ENCODE data around the gene IKZF1. TPM values are rescaled to one million over a fixed set of nuclear protein-coding genes. Genes with fewer than 3 reads are reported as not detected.

IKZF1 gene
- total RNA-seq, 1 experiment from 2014 or later, result not detected

- DNase-seq (ENCODE audit: low read depth), result no peak
These were observed 20.8 kb upstream of the IKZF1 start for GRCh38 chr7:50283731-50284130.

GRCh38 chr7:50284296-50284695 is 20.2 kb upstream of the IKZF1 start:
- DNase-seq (ENCODE audit: low read depth), result no peak

DNA sequence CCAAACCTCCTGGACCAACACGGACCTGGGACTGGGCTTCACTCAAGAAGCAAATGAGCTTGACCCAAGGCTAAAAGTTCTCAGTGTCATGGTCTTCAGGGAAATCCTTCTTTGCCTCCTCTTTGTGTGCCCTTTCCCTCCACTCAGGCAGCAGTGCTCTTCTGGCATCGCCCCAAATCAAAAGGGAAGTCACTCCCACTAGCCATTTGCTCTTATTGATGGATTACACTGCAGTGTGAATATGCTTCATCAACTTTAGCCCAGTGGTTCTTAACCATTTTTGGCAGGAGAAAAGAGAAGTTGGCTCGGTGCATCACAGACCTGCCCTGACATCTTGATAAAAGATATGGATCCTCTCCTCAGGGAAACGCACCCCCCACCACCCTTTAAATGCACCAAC is 19.2 kb upstream of the IKZF1 start:
- no peak for DNase-seq (ENCODE audit: low read depth)

- DNase-seq (ENCODE audit: low read depth), result no peak
These were observed 17.4 kb upstream of the IKZF1 start for GRCh38 chr7:50287129-50287528.

GRCh38 chr7:50292165-50292757 is 12.3 kb upstream of the IKZF1 start:
- DNase-seq (ENCODE audit: low read depth), result no peak

DNA sequence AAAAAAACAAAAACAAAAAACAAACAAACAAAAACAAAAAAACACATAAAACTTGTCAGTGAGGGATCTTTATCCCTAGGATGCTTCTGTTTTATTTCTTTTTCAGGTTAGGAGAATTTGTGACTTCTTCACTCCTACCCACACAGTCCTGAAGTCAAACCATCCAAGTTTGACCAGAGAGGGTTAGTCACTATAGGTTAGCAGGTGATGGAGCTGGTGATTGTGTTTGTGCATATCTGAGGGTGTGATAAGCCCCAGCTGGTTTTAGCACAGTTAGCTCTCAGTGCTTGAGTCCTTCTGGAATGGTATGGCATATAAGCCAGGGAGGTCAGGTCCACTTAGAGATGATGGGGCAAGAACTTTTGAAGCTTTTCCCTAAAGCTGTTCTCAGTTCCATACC is 11.8 kb upstream of the IKZF1 start:
- DNase-seq (ENCODE audit: low read depth), result no peak

DNA sequence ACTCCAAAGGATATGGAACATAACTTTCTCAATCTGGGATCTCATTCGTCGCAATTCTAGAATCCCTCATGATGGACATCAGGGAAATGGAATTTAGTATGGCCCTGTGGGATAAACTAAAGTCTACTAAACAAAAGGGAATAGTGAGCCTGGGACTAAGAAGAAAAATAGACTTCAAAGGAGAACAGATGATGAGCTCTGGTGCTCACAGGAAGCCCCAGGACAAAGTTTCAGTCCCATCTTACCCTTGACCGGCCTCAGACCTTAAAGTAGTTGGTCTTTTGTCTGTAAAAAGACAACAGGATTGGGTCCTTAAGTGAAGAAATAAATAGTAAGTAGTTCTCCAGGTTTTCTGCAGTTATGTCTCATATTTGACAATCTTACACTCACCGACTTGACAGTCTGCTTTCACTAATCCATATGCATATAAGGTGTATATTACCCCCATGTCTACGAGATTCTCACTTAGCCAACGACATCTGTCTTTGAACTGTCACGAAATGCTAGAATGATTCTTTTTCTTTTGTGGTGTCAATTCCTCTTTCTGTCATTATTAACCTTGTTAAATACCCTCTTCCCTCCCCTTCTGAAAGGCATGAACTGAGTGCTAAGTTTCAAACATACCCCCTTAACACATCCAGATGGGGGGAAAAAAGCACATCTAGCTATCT is 10.9 kb upstream of the IKZF1 start:
- no peak for DNase-seq (ENCODE audit: low read depth)

GRCh38 chr7:50295133-50295532 is 9.4 kb upstream of the IKZF1 start:
- DNase-seq (ENCODE audit: low read depth), result no peak

- no peak for DNase-seq (ENCODE audit: low read depth)
These were observed 7.7 kb upstream of the IKZF1 start for GRCh38 chr7:50296799-50297198.

DNA sequence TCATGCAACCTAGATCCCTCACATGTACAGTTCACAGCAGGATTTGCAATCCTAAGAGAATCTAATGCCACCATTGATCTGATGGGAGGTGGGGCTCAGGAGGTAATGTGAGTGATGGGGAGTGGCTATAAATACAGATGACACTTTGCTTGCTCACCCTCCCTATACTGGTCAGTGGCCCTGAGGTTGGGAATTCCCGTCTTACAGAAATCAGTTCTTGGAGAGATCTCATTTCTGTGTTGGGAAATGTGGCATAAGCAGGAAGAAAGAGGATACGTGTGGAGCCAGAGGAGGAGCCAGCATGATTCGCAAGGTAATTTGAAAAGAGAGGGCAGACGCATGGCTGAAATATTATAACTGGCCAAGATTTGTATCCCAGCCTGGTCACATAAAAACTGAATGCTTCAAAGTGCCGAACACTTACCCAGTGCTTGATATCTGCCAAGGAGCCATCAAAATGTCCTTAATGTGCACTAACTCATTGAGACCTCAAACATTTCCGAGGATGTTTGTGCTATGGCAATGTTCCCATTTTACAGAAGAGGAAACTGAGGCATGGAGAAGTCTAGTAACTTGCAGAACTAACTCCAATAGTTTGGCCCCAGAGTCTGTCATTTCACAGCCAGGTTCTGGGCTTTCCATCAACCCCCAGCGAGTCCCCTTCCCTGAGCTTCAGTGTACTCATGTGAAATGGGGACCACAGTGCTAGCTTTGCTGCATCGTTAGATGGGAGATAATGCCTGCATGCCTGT is 5.5 kb upstream of the IKZF1 start:
- DNase-seq (ENCODE audit: low read depth), result no peak

DNA sequence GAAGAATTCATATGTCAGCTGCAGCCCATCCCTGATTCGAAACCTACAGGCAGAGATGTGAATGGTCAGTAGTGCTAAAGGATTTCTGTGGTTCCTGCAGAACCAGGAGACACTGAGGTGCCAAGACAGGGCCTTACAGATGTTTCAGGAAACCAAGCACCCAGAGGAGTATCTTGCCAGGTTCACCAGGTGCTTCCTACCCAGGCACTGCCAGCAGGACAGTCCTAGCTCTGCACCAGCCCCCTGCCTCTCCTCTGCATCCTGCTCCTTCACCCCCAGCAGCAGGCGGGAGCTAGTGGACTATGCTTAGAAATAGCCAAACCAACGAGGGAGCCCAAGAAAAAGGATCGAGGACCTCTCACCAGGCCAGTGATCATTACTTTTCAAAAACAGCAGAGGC is 4.2 kb upstream of the IKZF1 start:
- DNase-seq (ENCODE audit: low read depth), result no peak

- no peak for DNase-seq (ENCODE audit: low read depth)
These were observed 1.8 kb upstream of the IKZF1 start for GRCh38 chr7:50302486-50303334.

DNA sequence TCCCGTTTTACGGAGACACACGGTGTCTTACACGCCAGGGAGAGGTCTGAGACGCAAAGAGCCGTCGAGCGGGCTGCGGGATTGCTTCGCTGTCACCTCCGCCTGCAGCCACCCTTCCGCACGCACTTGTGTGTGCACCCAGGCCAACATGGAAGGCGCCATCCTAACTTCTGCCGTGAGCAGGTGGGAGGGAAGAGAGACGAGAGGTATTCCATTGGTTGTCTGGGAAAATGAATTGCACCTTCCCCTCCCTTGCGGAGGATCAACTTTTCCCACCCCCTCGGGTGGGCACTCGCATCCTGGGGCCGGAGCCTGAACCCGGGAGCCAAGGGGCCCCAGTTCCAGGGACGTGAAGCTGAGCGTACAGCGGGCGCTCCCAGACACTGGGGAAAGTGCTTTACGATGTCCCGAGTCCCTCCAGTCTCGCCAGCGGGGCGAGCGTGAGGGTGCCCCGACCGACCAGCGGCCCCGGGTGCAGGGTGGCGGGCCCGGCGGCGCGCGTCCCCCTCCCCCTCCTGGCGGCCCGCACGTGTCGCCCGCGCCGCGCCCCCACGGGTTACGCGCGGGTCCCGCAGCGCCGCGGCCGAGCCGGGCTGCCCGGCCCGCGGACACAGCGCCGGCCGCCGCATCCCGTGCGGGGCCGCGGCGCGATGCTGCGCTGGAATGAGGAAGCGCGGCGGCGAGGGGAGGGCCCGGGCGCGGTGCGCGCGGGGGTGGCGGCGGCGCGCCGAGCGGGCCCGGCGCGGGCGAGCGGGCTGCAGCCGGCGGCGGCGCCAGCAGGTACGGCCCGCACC is 984 bp upstream of the IKZF1 start:
- DNase-seq (ENCODE audit: low read depth), result no peak

- no peak for DNase-seq (ENCODE audit: low read depth)
These were observed 531 bp downstream of the IKZF1 start for GRCh38 chr7:50304911-50305582.

DNA sequence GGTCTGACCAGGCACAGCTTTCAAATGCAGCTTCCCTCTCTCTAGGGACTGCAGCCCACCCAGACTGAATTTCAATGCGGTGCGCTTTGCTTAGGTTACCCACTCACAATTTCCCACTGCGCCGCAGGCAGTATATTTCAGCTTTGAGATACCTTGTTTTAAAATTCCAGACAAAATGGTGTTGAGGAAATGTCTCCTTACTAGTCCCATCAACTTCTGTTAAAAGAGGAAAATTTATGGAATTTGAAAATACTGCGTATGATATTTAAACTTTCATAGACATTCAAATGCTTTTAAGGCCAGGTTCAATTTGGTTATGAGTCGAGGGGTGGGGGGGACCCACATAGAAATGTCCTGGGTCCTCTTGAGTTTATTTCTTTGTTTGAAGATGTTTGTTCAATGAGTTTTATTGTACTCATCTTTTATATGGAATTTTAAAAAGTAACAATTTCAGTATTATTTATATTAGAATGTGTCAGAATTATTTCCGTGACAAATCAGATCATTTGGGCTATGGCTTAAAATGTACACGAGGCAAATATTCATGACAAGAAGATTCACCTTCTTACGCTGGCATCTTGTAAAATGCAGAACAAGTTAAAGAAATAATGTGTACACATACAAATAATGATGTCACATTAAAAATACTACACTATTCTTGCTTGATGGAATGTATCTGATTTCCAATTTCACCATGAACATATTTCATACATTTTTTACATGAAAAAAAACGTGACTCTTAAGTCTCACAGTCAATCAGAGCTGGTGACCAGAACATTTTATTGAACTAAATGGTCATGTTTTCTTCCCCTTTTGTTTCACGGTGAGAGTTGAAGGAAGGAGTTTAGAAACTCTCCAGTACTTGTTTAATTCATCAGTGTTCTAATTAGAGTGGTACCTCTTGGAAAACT is 1.3 kb downstream of the IKZF1 start:
- DNase-seq (ENCODE audit: low read depth), result no peak

DNA sequence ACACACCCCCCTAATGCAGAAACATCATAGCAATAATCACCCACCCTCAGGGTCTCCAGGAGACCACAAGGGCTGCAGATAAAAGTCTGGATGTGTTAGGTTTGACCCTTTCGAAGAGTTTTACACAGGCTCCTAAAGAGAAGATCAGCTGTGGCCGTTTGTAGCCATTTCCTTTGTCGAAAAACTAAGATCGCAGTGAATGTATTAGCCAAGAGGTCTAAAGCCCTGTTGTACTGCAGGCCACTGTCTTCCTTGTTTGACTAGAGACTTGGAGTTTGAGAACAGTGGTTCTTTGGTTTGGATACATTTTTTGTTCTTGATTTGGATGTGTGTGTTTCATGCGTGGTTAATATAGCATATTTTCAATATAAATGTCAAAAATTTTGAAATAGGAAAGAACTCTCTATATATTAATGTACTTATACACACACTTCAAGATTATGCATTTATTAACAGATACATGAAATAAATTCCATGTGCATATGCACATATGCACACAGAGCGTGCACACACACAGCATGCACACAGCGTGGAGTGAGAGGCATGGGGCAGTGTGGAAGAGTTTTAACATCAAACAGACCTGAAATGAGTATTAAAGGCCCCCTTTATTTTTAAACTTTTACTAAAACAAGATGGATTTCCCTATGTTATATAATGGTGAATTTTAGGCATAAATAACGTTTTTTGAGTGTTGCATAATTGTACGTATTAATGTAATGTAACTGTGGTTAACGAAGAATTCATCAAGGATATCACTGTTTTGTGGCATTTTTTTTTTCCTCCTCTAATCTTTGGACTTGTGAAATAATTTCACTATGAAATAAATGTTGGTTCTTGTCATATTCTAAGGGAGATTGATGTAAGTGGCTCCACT is 2.2 kb downstream of the IKZF1 start:
- DNase-seq (ENCODE audit: low read depth), result no peak

DNA sequence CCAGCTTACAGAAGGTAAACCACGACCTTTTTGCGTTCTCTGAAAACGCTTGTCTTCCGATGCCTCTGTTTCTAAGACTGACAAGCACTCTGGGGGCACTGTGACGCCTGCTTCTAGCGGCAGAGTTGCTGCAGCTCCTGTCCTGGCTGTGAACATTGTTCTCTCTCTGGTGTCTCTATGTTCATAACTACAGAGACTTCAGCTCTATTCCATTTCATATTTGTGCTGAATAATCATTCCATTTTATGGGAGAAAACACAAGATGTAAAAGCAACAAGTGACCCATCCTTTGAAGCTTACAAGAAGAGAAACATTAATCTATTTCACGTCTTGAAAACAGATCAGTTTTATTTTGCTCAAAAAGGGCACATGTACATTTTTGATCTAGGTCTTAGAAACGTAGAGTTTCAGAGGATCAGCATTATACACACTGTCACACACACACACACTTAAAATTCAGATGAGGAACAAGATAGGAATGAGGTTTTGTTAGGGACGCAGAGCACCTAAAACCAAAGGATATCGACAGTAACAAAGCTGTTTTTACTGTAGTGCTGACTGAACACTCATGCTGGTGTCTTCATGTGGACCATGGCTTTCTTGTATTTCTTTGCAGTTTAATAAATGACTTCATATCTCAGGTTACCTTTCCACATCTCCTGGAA is 3.0 kb downstream of the IKZF1 start:
- no peak for DNase-seq (ENCODE audit: low read depth)

DNA sequence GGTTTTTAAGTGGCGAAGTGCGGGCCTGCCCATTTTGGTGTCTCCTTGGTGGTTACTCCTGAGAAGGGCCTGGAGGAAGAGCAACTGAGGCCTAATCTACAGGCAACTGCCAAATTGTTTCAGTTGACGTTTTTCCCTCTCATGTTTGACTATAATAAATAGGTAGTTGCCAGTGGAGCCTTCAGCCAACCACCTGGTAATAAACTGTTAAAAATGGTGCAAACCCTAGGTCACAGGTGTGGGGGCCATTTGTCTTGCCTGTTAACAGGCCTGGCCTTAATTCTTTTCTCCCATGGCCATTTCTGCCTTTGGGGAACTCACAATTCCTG is 3.7 kb downstream of the IKZF1 start:
- DNase-seq (ENCODE audit: low read depth), result no peak
